ENCODE measurements around the gene LTBP2.

LTBP2 gene

GRCh38 chr14:74583689-74584434, 28.2 kb downstream of the LTBP2 start:
- Histone ChIP-seq H3K4me3 (ENCODE audit: low read depth, low read length) (no peak overlapping the region), H2AFZ (ENCODE audit: insufficient read depth, low read length, poor library complexity) (no peak overlapping the region), H2AK5ac (ENCODE audit: low read length) (no peak overlapping the region), H2BK5ac (ENCODE audit: low read depth, low read length, poor library complexity) (no peak overlapping the region), H3K4ac (ENCODE audit: low read depth, low read length) (no peak overlapping the region), H4K12ac (ENCODE audit: low read depth, low read length) (no peak overlapping the region), H3K79me1 (ENCODE audit: low read length) (no peaks in the 10 kb centered on the region), H3K9ac (ENCODE audit: low read length) (no peak overlapping the region), H3K4me2 (ENCODE audit: low read length) (no peak overlapping the region), H2BK12ac (ENCODE audit: low read length) (no peak overlapping the region), H3K36me3 (ENCODE audit: control insufficient read depth in 1 of 2, insufficient read depth in 2 of 2, low read length in 2 of 2) (no peaks in the 10 kb centered on the region), H3K4me1 (ENCODE audit: control insufficient read depth in 1 of 2, insufficient read depth in 2 of 2, low read length in 2 of 2) (peaks cover 18 to 19% of the 10 kb centered on the region in 2 experiments), H3K9me3 (ENCODE audit: insufficient read depth, low read depth, low read length) (no peaks in the 10 kb centered on the region), H3K14ac (ENCODE audit: low read length) (no peak overlapping the region), H3K79me2 (ENCODE audit: control insufficient read depth, insufficient read depth, low read length, poor library complexity) (no peaks in the 10 kb centered on the region), H3K18ac (ENCODE audit: low read length) (no peak overlapping the region), H3K23ac (ENCODE audit: low read length) (no peak overlapping the region), H4K91ac (ENCODE audit: low read depth, low read length) (no peak overlapping the region), H3K27me3 (ENCODE audit: insufficient read depth, low read length) (no peaks in the 10 kb centered on the region), H3K27ac (ENCODE audit: low read depth, low read length) (no peak overlapping the region), H2BK120ac (ENCODE audit: insufficient read depth, low read length, poor library complexity) (no peak overlapping the region), H4K8ac (ENCODE audit: low read depth, low read length) (no peak overlapping the region)
- WGBS (ENCODE audit: extremely low coverage, insufficient coverage, insufficient read length) = no CpG with 5 or more reads among the region's 6 CpGs
- DNase-seq = peak; percentile 79 to 82

GRCh38 chr14:74582910-74583581, 29.0 kb downstream of the LTBP2 start:
- Histone ChIP-seq H4K8ac (ENCODE audit: low read depth, low read length) (no peak overlapping the region), H3K36me3 (ENCODE audit: control insufficient read depth in 1 of 2, insufficient read depth in 2 of 2, low read length in 2 of 2) (no peaks in the 10 kb centered on the region), H2AK5ac (ENCODE audit: low read length) (no peak overlapping the region), H3K14ac (ENCODE audit: low read length) (no peak overlapping the region), H2BK120ac (ENCODE audit: insufficient read depth, low read length, poor library complexity) (no peak overlapping the region), H2BK12ac (ENCODE audit: low read length) (no peak overlapping the region), H3K4ac (ENCODE audit: low read depth, low read length) (no peak overlapping the region), H3K4me1 (ENCODE audit: control insufficient read depth in 1 of 2, insufficient read depth in 2 of 2, low read length in 2 of 2) (peaks cover 18 to 19% of the 10 kb centered on the region in 2 experiments), H3K23ac (ENCODE audit: low read length) (no peak overlapping the region), H2AFZ (ENCODE audit: insufficient read depth, low read length, poor library complexity) (no peak overlapping the region), H3K79me2 (ENCODE audit: control insufficient read depth, insufficient read depth, low read length, poor library complexity) (no peaks in the 10 kb centered on the region), H3K4me2 (ENCODE audit: low read length) (no peak overlapping the region), H3K79me1 (ENCODE audit: low read length) (no peaks in the 10 kb centered on the region), H3K18ac (ENCODE audit: low read length) (no peak overlapping the region), H3K4me3 (ENCODE audit: low read depth, low read length) (no peak overlapping the region), H2BK5ac (ENCODE audit: low read depth, low read length, poor library complexity) (no peak overlapping the region), H3K9ac (ENCODE audit: low read length) (no peak overlapping the region), H3K9me3 (ENCODE audit: insufficient read depth, low read depth, low read length) (no peaks in the 10 kb centered on the region), H4K12ac (ENCODE audit: low read depth, low read length) (no peak overlapping the region), H3K27ac (ENCODE audit: low read depth, low read length) (no peak overlapping the region), H3K27me3 (ENCODE audit: insufficient read depth, low read length) (no peaks in the 10 kb centered on the region), H4K91ac (ENCODE audit: low read depth, low read length) (no peak overlapping the region)
- DNase-seq = peak; percentile 59 to 68
- WGBS (ENCODE audit: extremely low coverage, insufficient coverage, insufficient read length) = no CpG with 5 or more reads among the region's 1 CpG

GRCh38 chr14:74580275-74580672, 31.8 kb downstream of the LTBP2 start:
- no peak overlapping the region for H3K4me3 ChIP-seq (ENCODE audit: low read depth, low read length)
- no peak overlapping the region for H2BK12ac ChIP-seq (ENCODE audit: low read length)
- peaks cover 10 to 15% of the 10 kb centered on the region in 2 experiments for H3K4me1 ChIP-seq (ENCODE audit: control insufficient read depth in 1 of 2, insufficient read depth in 2 of 2, low read length in 2 of 2)
- H2BK120ac ChIP-seq (ENCODE audit: insufficient read depth, low read length, poor library complexity) = no peak overlapping the region
- H4K12ac ChIP-seq (ENCODE audit: low read depth, low read length) = no peak overlapping the region
- H3K9ac ChIP-seq (ENCODE audit: low read length) = no peak overlapping the region
- H3K79me1 ChIP-seq (ENCODE audit: low read length) = no peaks in the 10 kb centered on the region
- no peak overlapping the region for H3K23ac ChIP-seq (ENCODE audit: low read length)
- H2AFZ ChIP-seq (ENCODE audit: insufficient read depth, low read length, poor library complexity) = no peak overlapping the region
- H3K14ac ChIP-seq (ENCODE audit: low read length) = no peak overlapping the region
- no peak overlapping the region for H3K4me2 ChIP-seq (ENCODE audit: low read length)
- H3K9me3 ChIP-seq (ENCODE audit: insufficient read depth, low read depth, low read length) = no peaks in the 10 kb centered on the region
- no peaks in the 10 kb centered on the region for H3K36me3 ChIP-seq (ENCODE audit: control insufficient read depth in 1 of 2, insufficient read depth in 2 of 2, low read length in 2 of 2)
- H2BK5ac ChIP-seq (ENCODE audit: low read depth, low read length, poor library complexity) = no peak overlapping the region
- H3K18ac ChIP-seq (ENCODE audit: low read length) = no peak overlapping the region
- WGBS (ENCODE audit: extremely low coverage, insufficient coverage, insufficient read length) = no CpG with 5 or more reads among the region's 4 CpGs
- H3K27me3 ChIP-seq (ENCODE audit: insufficient read depth, low read length) = no peaks in the 10 kb centered on the region
- H4K91ac ChIP-seq (ENCODE audit: low read depth, low read length) = no peak overlapping the region
- no peak overlapping the region for H3K27ac ChIP-seq (ENCODE audit: low read depth, low read length)
- no peak for DNase-seq
- H3K4ac ChIP-seq (ENCODE audit: low read depth, low read length) = no peak overlapping the region
- no peaks in the 10 kb centered on the region for H3K79me2 ChIP-seq (ENCODE audit: control insufficient read depth, insufficient read depth, low read length, poor library complexity)
- H2AK5ac ChIP-seq (ENCODE audit: low read length) = no peak overlapping the region
- H4K8ac ChIP-seq (ENCODE audit: low read depth, low read length) = no peak overlapping the region

- H3K79me1 ChIP-seq (ENCODE audit: low read length) = no peaks in the 10 kb centered on the region
- H4K91ac ChIP-seq (ENCODE audit: low read depth, low read length) = no peak overlapping the region
- H3K4me1 ChIP-seq (ENCODE audit: control insufficient read depth in 1 of 2, insufficient read depth in 2 of 2, low read length in 2 of 2) = peaks cover 13 to 15% of the 10 kb centered on the region in 2 experiments
- no peak overlapping the region for H2BK120ac ChIP-seq (ENCODE audit: insufficient read depth, low read length, poor library complexity)
- WGBS (ENCODE audit: extremely low coverage, insufficient coverage, insufficient read length) = no CpG with 5 or more reads among the region's 12 CpGs
- H4K8ac ChIP-seq (ENCODE audit: low read depth, low read length) = no peak overlapping the region
- no peak overlapping the region for H2BK5ac ChIP-seq (ENCODE audit: low read depth, low read length, poor library complexity)
- no peak overlapping the region for H3K4me3 ChIP-seq (ENCODE audit: low read depth, low read length)
- H3K4ac ChIP-seq (ENCODE audit: low read depth, low read length) = no peak overlapping the region
- H3K27me3 ChIP-seq (ENCODE audit: insufficient read depth, low read length) = no peaks in the 10 kb centered on the region
- no peaks in the 10 kb centered on the region for H3K36me3 ChIP-seq (ENCODE audit: control insufficient read depth in 1 of 2, insufficient read depth in 2 of 2, low read length in 2 of 2)
- no peak overlapping the region for H3K9ac ChIP-seq (ENCODE audit: low read length)
- H3K14ac ChIP-seq (ENCODE audit: low read length) = no peak overlapping the region
- no peak overlapping the region for H2AK5ac ChIP-seq (ENCODE audit: low read length)
- no peak overlapping the region for H3K18ac ChIP-seq (ENCODE audit: low read length)
- no peaks in the 10 kb centered on the region for H3K79me2 ChIP-seq (ENCODE audit: control insufficient read depth, insufficient read depth, low read length, poor library complexity)
- H4K12ac ChIP-seq (ENCODE audit: low read depth, low read length) = no peak overlapping the region
- no peak overlapping the region for H3K4me2 ChIP-seq (ENCODE audit: low read length)
- no peak overlapping the region for H3K27ac ChIP-seq (ENCODE audit: low read depth, low read length)
- no peak overlapping the region for H3K23ac ChIP-seq (ENCODE audit: low read length)
- H2BK12ac ChIP-seq (ENCODE audit: low read length) = no peak overlapping the region
- no peak overlapping the region for H2AFZ ChIP-seq (ENCODE audit: insufficient read depth, low read length, poor library complexity)
- no peaks in the 10 kb centered on the region for H3K9me3 ChIP-seq (ENCODE audit: insufficient read depth, low read depth, low read length)
- peak; percentile 59 to 68 for DNase-seq
These were observed 32.4 kb downstream of the LTBP2 start for GRCh38 chr14:74579447-74580274.

Measured in trophoblast cell (in vitro differentiated cells and primary cell).